Measurements from ENCODE around the gene FPR3.

GRCh38 chr19:51815043-51815442 is 20.1 kb downstream of the FPR3 start:
- TF ChIP-seq POLR2A (IDR thresholded peaks at IDR 0.05) = no peak
- no peak for TF ChIP-seq CTCF (IDR thresholded peaks at IDR 0.05)
- TF ChIP-seq POLR2AphosphoS5 (IDR thresholded peaks at IDR 0.05) = no peak

Measured in sigmoid colon (tissue), 4 donors.